ENCODE results near the gene MPPED2.

The MPPED2 gene

GRCh38 chr11:30455025-30455424 lies 131.1 kb downstream of the MPPED2 start:
- DNase-seq (ENCODE audit: low read depth in 1 of 2, low spot score in 1 of 2): no peak

DNA sequence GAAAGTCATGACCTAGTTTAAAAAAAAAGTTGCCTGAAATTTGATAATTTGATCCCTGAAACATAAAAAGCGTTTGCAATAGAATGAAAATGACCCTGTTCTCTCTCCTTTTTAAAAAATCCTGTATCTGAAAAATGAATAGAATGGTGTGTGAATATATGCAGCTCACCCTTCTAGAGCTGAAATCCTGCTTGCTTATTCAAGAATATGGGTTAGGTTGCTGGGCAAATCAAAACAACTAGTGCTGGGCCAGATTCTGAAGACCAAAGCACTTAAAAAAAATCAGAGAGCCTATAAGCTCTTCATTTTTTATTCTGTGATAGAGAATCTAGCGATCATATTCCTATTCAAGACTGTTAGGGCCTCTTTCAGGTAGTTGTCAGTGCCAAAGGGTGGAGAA lies 131.6 kb downstream of the MPPED2 start:
- DNase-seq (ENCODE audit: low read depth in 1 of 2, low spot score in 1 of 2): no peak

DNA sequence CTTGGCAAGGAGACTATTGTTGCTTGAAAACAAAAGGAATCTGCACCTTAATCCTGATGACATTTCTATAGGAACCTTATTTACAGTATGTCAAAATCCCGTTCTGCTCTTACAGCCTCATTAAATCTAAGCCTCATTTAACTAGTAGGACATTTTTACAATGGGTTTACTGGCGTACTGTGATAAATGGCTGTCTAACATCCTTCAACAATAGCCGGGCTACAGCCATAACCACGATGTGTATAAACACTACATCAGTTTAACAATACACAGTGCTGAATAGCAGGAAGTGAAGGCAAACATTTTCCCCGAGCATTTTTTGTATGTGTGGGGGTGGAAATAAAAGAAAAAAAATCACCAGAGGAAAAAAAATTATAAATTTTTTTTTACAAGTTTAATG lies 132.0 kb downstream of the MPPED2 start:
- no peak for DNase-seq (ENCODE audit: low read depth in 1 of 2, low spot score in 1 of 2)

GRCh38 chr11:30453705-30454104 lies 132.4 kb downstream of the MPPED2 start:
- DNase-seq (ENCODE audit: low read depth in 1 of 2, low spot score in 1 of 2): no peak

DNA sequence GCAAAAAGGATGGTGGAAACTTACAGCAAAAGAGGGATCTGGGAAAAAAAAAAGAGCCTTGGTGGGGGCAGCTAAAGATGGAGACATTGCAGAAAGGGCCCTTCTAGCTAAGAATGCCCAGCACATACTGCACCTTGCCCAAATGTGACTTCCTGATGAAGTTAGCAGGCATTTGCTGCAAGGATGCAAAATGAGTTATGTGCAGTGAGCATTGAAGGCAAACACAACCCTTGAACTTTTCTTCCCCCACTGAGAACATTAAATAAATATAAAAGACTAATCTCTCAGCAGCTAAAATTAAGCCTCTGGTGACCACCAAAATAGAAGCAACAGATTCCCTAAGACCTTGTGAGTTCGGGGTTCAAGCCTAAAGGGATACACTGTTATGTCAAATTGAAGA lies 133.3 kb downstream of the MPPED2 start:
- DNase-seq (ENCODE audit: low read depth in 1 of 2, low spot score in 1 of 2): no peak

DNA sequence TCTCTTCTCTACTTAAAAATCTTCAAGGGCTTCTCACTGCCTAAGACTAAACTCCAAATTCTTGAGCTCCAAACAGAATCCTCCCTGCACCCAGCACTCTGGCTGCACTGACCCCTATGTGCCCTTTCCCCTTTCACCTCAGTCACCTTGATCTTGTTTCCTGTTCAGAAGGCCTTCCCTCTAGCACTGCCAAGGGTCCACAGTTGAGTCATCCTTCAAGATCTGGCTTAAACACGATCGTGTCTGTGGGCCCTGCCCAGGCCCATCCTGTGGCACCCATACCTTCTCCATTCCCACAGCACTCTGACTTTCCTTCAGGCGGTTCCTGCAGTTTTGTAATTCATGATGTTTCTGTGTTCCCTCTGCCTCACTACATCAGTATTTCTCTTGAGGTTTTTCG lies 134.0 kb downstream of the MPPED2 start:
- no peak for DNase-seq (ENCODE audit: low read depth in 1 of 2, low spot score in 1 of 2)

DNA sequence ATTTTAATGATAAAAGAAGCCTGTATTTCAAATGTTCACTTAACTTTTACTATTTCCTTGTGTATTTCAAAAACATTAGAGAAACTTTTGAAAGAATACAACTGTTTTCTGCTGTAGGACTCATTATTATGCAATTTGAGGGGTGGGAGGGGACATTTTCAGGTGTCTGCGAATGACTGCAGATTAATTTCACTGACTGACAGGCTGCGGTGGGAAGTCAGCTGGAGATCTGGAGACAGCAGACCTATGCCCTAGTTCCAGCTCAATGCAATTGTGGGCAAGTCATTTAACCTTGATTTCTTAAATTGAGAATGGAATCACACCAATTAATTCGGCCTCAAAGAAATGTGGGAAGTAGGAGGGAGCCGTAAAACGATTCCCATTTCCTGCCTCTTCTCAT lies 134.5 kb downstream of the MPPED2 start:
- no peak for DNase-seq (ENCODE audit: low read depth in 1 of 2, low spot score in 1 of 2)

- no peak for DNase-seq (ENCODE audit: low read depth in 1 of 2, low spot score in 1 of 2)
Measured at GRCh38 chr11:30451167-30451566, 135.0 kb downstream of the MPPED2 start.

GRCh38 chr11:30447058-30447640 lies 139.0 kb downstream of the MPPED2 start:
- no peak for DNase-seq (ENCODE audit: low read depth in 1 of 2, low spot score in 1 of 2)

DNA sequence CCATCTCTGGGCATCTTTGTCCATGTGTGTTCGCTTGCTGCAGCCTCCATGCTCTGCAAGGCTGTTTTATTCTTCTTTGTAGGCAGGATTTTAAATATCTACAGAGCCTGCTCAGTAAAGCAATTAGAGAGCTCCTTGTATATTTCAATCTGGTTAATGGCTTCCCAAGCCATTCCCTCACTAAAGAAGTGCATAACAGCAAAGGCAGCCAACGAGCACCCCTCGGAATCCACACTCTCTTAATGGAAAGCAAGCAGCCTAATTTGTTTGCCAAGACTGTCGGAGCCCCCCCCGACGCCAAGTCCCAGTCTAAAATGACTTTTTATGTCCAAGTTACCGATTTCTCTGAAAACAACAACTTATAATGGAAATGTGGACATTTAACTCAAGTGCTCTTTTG lies 139.6 kb downstream of the MPPED2 start:
- no peak for DNase-seq (ENCODE audit: low read depth in 1 of 2, low spot score in 1 of 2)

DNA sequence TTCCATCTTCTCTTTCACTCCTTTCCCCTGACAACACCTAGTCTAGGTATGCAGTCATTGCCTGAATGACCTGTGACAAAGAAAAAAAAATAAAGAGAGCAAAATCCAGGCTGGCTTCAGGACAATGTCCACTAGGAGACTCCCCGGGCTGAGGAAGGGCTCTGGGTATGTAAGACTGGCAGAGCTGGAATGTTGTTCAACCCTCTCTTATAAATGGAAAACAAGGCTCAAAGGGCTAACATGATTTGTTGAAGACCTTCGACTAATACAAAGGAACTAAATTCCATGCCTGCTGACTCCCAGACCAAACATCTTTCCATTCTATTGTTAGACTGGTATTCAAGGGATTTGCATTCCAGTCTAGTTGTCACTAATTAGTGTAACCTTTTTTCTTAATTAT lies 141.1 kb downstream of the MPPED2 start:
- DNase-seq (ENCODE audit: low read depth in 1 of 2, low spot score in 1 of 2): no peak

DNA sequence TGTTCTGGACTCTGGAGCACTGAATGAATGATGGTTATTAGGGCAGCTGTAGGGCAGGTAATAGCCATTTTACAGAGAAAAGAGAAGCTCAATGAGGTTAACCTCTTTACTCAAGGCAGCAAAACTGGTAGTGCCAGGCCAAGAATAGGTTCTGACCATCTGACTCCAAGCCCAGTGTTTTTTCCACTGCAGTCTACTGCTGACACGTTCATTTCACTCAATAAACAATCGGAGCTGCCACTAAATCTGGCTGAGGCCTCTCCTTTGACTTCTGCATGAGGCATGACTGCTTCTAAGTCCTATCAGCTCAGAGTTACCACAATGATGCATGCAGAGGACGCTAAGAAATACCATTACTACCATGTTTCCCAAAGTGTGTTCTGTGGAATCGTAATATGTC lies 145.6 kb downstream of the MPPED2 start:
- no peak for DNase-seq (ENCODE audit: low read depth in 1 of 2, low spot score in 1 of 2)

GRCh38 chr11:30436801-30437200 lies 149.4 kb downstream of the MPPED2 start:
- DNase-seq (ENCODE audit: low read depth in 1 of 2, low spot score in 1 of 2): no peak

GRCh38 chr11:30435488-30435887 lies 150.7 kb downstream of the MPPED2 start:
- DNase-seq (ENCODE audit: low read depth in 1 of 2, low spot score in 1 of 2): no peak

GRCh38 chr11:30434901-30435300 lies 151.3 kb downstream of the MPPED2 start:
- no peak for DNase-seq (ENCODE audit: low read depth in 1 of 2, low spot score in 1 of 2)

GRCh38 chr11:30433831-30434230 lies 152.3 kb downstream of the MPPED2 start:
- DNase-seq (ENCODE audit: low read depth in 1 of 2, low spot score in 1 of 2): no peak

DNA sequence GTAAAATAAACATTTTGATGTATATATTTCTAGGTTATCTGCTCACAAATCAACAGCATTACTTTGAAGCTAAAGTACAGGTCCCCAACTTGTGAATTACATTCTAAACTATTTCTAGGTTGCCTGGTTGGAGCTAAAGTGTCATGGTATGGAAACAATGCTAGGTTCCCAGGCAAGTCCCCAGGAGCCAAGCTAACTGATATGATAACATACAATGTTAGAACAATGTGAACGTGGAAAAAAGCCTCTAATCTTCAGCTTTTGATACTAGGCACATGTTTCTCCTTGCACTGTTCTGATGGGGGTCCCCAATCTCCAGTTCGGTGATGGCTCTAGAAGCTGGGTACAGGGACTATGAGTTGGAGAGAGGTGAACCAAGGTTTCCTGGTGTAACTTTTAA lies 153.4 kb downstream of the MPPED2 start:
- DNase-seq (ENCODE audit: low read depth in 1 of 2, low spot score in 1 of 2): no peak

- DNase-seq (ENCODE audit: low read depth in 1 of 2, low spot score in 1 of 2): no peak
Measured at GRCh38 chr11:30432178-30432577, 154.0 kb downstream of the MPPED2 start.

- no peak for DNase-seq (ENCODE audit: low read depth in 1 of 2, low spot score in 1 of 2)
Measured at GRCh38 chr11:30431127-30431814, 154.9 kb downstream of the MPPED2 start.

- DNase-seq (ENCODE audit: low read depth in 1 of 2, low spot score in 1 of 2): no peak
Measured at GRCh38 chr11:30429550-30429949, 156.6 kb downstream of the MPPED2 start.

GRCh38 chr11:30426781-30427180 lies 159.4 kb downstream of the MPPED2 start:
- DNase-seq (ENCODE audit: low read depth in 1 of 2, low spot score in 1 of 2): no peak

- no peak for DNase-seq (ENCODE audit: low read depth in 1 of 2, low spot score in 1 of 2)
Measured at GRCh38 chr11:30424844-30425243, 161.3 kb downstream of the MPPED2 start.

GRCh38 chr11:30424321-30424720 lies 161.8 kb downstream of the MPPED2 start:
- no peak for DNase-seq (ENCODE audit: low read depth in 1 of 2, low spot score in 1 of 2)
